ENCODE results near the gene ZSCAN32. TPM values are rescaled to one million over a fixed set of nuclear protein-coding genes. Genes with fewer than 3 reads are reported as not detected.

The ZSCAN32 gene
- total RNA-seq (2022; extraction: Qiagen RNA extraction; ENCODE audit: low read depth): 11.9 to 18.2 TPM (median 16.2 TPM) in 5 replicates

GRCh38 chr16:3400779-3401688, at the start of gene ZSCAN32, which contains the start of gene ZNF174:
Gene ZSCAN32 (minus strand): TSS chr16:3401004. CDS start chr16:3397557, 3,447 bp downstream.
Gene ZNF174 (plus strand): TSS chr16:3401215. CDS start chr16:3402005, 790 bp downstream.

GRCh38 chr16:3443108-3444031, 42.6 kb upstream of the ZSCAN32 start, which contains the start of the genes NAA60 and ZNF597:
Gene NAA60 (plus strand): TSS chr16:3443680. CDS start chr16:3476228, 32,548 bp downstream.
Gene ZNF597 (minus strand): TSS chr16:3443504. CDS start chr16:3443153, 351 bp downstream.

GRCh38 chr16:3355589-3355988, 45.2 kb downstream of the ZSCAN32 start, which contains the start of gene OR2C1:
Gene OR2C1 (plus strand): TSS chr16:3355889. CDS start chr16:3355941, 52 bp downstream.

Other genes starting within 250 kb of the ZSCAN32 start
- 0.44 to 0.59 TPM (median 0.53 TPM) in 5 replicates for gene OR1F1, start 212.8 kb downstream of the ZSCAN32 start, total RNA-seq (2022; extraction: Qiagen RNA extraction; ENCODE audit: low read depth)
- 8.6 to 11.7 TPM (median 9.0 TPM) in 5 replicates for gene ZNF200, start 165.8 kb downstream of the ZSCAN32 start, total RNA-seq (2022; extraction: Qiagen RNA extraction; ENCODE audit: low read depth)
- gene MEFV, start 144.4 kb downstream of the ZSCAN32 start, total RNA-seq (2022; extraction: Qiagen RNA extraction; ENCODE audit: low read depth): not detected in 5 replicates
- gene ZNF263, start 117.5 kb downstream of the ZSCAN32 start, total RNA-seq (2022; extraction: Qiagen RNA extraction; ENCODE audit: low read depth): 35.3 to 44.6 TPM (median 37.6 TPM) in 5 replicates
- gene TIGD7, start 95.6 kb downstream of the ZSCAN32 start, total RNA-seq (2022; extraction: Qiagen RNA extraction; ENCODE audit: low read depth): 1.3 to 1.8 TPM (median 1.5 TPM) in 5 replicates
- 10.0 to 12.5 TPM (median 12.1 TPM) in 5 replicates for gene ZNF75A, start 95.5 kb downstream of the ZSCAN32 start, total RNA-seq (2022; extraction: Qiagen RNA extraction; ENCODE audit: low read depth)
- gene OR2C1, start 45.1 kb downstream of the ZSCAN32 start, total RNA-seq (2022; extraction: Qiagen RNA extraction; ENCODE audit: low read depth): not detected in 5 replicates
- 13.0 to 15.2 TPM (median 14.7 TPM) in 5 replicates for gene ZNF174, start 211 bp upstream of the ZSCAN32 start, total RNA-seq (2022; extraction: Qiagen RNA extraction; ENCODE audit: low read depth)
- gene ZNF597, start 42.5 kb upstream of the ZSCAN32 start, total RNA-seq (2022; extraction: Qiagen RNA extraction; ENCODE audit: low read depth): 1.0 to 1.2 TPM (median 1.1 TPM) in 5 replicates
- gene NAA60, start 42.7 kb upstream of the ZSCAN32 start, total RNA-seq (2022; extraction: Qiagen RNA extraction; ENCODE audit: low read depth): 49.6 to 58.4 TPM (median 51.1 TPM) in 5 replicates
- gene C16orf90, start 94.5 kb upstream of the ZSCAN32 start, total RNA-seq (2022; extraction: Qiagen RNA extraction; ENCODE audit: low read depth): not detected in 5 replicates
- 16.9 to 22.5 TPM (median 18.2 TPM) in 5 replicates for gene CLUAP1, start 100.0 kb upstream of the ZSCAN32 start, total RNA-seq (2022; extraction: Qiagen RNA extraction; ENCODE audit: low read depth)
- 0.01 to 0.02 TPM in 2 of 5 replicates, not detected in the others for gene NLRC3, start 176.4 kb upstream of the ZSCAN32 start, total RNA-seq (2022; extraction: Qiagen RNA extraction; ENCODE audit: low read depth)
- 3.6 to 6.2 TPM (median 5.6 TPM) in 5 replicates for gene SLX4, start 210.6 kb upstream of the ZSCAN32 start, total RNA-seq (2022; extraction: Qiagen RNA extraction; ENCODE audit: low read depth)

Data from A549 treated with DMSO at 1 μM for 4 hours (cell line).